NCI-H69 (cell line): ENCODE measurements around the gene SMAD6.

Experiments
- DNase-seq: peaks from one replicate; lab custom pipeline; 2025; lab: John Stamatoyannopoulos, UW

Gene SMAD6

DNA sequence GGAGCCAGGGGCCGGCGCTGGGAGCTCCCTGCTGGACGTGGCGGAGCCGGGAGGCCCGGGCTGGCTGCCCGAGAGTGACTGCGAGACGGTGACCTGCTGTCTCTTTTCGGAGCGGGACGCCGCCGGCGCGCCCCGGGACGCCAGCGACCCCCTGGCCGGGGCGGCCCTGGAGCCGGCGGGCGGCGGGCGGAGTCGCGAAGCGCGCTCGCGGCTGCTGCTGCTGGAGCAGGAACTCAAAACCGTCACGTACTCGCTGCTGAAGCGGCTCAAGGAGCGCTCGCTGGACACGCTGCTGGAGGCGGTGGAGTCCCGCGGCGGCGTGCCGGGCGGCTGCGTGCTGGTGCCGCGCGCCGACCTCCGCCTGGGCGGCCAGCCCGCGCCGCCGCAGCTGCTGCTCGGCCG is 1.5 kb downstream of the SMAD6 start:
- peak; percentile 64 for DNase-seq

DNA sequence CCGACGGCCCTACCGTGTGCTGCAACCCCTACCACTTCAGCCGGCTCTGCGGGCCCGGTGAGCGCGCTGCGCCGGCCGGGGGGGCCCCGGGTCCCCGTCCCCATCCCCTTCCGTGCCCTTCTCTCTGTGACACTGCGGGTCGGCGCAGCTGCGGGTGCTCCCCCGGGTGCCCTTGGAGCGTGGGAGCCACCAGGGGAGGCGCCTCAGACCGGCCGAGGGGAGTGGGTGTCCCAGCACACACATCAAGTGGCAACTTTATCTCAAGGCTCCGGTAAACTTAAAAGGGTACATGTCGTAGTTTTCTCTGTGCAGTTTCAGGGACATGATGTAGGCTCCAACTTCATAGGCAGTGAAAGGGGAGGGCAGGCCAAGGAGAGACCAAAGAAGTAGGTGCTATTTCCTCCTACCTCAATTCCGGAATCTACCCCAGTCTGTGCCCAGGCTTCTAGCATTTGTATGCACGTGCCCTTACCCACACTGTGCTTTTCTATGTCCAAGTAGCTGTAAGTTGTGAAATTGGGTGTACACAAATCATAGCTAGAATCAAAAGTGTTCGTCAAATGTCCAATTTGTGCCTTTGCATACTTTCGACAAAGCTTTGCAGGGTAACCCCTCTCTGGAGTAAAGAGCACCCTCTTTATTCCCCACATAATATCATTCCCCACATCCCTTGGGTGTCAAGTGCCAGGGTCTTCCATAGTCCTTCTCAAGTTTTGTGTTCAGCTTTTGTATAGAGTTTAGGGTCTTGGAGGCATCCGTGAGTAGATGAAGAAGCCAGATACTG is 2.2 kb downstream of the SMAD6 start:
- DNase-seq, result peak; percentile 51

DNA sequence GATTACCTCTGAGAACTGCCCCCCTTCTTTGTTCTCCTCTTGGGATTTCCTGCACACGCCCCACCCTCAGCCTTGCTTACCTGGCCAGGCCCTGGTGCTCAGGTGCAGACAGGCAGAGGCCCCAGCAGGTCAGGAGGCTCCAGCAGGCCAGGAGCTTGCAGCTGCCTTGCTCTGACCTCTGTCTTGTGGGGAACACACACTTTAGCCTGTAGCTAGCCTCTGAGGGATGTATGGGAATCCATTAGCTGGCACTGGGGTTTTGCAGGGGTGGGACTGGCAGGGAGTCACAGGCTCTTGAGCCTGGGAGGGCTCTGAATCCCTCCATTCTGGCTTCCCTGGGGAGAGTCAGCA is 2.7 kb downstream of the SMAD6 start:
- DNase-seq, result peak; percentile 58

DNA sequence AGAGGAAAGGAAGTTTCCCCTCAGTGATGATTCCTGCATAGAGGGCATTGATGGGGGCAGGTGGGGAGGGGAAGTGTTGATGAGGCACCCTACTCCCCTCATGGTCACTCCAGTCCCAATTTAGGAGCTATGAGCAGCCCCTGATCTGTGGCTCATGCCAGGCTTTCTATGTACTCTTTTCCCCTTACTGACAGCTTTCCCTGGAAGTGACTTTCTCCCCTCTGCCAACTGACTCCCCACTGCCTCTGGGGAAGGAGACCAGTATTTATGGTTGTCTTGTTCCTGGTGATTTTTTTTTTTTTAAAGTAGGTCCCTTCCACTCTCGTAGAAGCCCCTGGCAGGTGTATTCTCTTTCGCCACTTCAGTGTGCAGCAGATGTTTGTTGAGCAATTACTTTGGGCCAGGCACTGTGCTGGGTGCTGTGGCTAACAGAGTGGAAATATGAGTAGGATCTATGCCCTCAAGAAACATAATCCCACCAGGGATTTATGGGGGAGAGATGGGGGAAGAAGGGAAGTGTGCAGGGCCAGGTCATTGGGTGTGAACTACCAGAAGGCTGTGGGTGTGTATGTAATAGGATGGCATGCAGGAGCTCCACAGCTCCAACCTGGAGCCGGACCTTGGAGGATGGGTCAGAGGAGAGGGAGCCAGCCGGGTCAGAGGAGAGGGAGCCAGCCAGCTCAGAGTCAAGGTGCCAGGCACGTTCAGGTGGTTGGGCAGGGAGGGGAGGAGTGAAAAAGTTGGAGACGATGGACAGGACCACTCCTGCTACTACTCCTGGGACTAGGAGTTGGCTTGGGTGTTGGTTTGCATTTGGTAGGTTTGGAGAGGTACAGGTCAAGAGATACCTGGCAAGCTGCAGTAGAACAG is 3.5 kb downstream of the SMAD6 start:
- peak; percentile 71 for DNase-seq

DNA sequence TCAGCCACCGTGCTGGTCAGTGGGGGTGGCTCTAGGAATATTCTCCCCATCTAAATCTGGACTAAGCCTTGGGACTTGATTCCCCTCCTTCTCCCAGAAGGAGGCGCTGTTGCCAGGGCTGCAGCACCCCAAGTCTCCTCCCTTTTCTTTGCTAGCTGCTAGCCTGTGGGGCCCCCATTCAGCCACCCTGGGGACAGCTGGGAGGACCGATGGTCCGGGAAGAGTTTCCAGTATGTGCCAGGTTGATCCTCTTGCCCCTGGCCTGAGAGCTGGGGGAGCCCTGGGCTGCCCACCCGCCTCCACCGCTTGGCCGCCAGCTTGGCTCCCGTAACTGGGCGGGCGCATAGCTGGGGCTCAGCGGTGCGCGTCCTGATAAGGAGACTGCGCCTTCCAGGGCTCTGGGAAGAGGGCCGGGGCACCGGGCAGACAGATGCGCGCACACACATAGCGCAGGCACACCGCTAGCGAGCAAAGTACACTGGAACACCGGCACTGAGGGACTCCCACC is 4.2 kb downstream of the SMAD6 start:
- DNase-seq, result peak; percentile 46

DNA sequence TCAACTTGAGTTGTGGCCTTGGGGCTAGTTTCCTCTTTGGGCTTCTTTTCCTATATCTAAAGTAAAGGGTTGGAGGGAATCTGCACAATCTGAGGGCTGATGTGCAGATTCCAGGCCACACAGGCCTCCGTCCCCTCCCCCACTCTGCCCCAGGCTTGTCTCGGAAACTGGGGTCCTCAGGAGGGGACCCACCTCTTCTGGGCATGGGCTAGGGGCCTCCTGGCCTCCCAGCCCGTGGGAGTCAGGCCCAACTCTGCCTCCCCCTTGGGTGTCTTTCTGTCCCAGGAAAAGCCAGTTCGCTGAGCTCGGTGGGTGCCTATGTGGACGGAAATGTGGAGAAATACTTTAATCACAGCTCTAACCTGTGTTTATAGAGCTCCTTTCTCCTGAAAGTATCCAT is 4.8 kb downstream of the SMAD6 start:
- DNase-seq, result peak; percentile 46

DNA sequence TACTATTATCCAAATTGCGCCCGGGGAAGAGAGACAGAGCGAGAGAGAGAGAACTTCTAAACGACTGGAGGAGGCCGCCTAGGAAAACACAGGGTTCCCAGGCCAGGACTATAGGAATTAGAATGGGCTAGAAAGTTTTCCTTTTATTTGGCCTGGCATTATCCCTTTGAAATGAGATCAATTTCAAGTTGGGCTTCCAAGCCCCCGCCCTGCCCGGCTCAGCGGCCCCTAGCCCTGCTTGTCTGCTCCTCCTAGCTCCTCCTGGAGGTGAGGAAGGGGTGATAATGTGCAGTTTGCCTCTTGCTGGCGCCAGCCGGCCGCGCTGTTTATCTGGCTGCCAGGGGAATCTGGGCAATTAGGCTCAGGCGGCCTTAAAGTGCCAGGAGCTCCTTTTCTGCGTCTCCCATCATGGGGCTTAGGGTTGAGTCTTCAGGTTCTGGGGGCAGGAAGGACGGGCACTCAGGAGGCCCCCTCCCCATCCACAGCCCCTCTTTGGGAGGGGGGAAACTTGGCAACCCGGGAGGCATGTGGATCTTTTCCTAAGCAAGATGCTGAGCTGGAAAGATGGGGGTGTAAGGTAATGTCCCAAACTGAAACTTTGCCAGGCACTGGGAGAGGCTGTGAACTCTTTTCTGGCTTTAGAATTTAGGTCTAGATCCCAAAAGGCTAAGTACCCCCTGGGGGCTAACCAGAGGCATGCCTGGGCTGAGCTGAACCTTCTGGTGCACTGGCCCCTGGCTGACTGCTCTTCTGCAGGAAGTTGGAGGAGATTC is 5.5 kb downstream of the SMAD6 start:
- peak; percentile 95 for DNase-seq

DNA sequence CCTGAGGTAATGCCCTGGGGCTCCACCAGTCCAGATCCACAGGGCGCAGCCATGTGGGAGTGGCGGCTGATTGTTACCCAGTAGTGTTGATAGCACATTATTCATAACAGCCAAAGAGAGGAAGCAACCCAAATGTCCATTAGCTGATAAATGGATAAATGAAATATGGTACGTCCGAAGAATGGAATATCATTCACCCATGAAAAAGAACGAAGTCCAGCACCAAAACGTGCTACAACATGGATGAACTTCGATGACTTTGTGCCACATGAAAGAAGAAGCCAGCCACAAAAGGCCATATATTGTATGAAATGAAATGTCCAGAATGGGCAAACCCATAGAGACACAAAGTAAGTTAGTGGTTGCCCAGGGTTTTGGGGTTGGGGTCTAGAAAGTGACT is 6.4 kb downstream of the SMAD6 start:
- no peak for DNase-seq

DNA sequence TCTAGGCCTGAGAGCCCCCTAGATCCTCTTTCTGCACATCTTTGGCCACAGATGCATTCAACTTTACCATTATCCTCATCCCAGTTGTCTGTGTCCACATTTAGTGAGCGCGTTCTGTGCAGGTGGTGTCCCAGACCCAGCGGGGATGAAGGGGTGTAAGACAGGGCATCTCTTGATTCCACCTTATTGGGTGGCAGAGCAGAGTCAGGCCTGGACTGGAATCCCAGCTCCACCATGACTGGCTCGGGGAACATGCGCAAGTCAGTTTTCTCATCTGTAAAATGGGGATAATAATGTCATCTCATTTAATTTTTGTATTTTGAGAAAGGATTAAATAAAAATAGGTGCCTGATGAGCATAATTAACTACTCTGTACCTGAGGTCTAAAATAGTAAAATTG is 7.8 kb downstream of the SMAD6 start:
- no peak for DNase-seq

DNA sequence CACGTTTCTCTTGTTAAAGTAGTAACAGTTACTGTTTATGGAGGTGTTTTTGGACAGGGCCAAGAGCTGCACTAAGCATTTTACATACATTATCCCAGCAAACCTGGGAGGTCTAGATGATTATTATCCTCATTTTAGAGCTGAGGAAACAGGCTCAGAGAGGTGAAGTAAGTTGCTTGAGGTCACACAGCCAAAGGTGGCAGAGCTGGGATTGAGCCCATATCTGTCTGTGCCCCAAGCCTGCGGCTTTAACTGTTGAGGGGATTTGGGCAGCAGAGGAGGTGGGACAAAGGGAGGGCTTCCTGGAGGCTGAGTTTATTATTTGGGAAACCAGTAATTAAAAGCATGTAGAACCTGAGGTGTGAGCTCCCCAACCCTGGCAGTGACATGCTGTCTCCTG is 9.2 kb downstream of the SMAD6 start:
- DNase-seq, result no peak

DNA sequence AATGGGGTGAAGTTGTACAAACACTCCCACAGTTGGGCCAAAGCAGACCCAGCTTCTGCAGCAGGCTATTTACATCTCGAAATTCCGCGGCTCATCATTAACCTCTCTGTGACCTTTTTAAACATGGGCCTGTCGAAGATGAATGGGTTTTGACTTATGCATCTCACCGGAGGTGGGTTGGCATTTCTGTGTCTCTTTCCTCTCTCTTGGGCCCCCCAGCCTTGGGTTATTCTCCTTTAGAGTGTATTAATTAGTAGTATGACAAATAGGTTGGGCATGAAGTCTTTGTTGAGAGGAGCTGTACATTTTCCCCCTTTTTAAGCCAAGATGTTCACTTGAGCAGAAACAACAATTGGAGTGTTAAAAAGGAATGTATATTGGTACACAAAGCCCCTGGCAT is 9.8 kb downstream of the SMAD6 start:
- DNase-seq, result no peak

DNA sequence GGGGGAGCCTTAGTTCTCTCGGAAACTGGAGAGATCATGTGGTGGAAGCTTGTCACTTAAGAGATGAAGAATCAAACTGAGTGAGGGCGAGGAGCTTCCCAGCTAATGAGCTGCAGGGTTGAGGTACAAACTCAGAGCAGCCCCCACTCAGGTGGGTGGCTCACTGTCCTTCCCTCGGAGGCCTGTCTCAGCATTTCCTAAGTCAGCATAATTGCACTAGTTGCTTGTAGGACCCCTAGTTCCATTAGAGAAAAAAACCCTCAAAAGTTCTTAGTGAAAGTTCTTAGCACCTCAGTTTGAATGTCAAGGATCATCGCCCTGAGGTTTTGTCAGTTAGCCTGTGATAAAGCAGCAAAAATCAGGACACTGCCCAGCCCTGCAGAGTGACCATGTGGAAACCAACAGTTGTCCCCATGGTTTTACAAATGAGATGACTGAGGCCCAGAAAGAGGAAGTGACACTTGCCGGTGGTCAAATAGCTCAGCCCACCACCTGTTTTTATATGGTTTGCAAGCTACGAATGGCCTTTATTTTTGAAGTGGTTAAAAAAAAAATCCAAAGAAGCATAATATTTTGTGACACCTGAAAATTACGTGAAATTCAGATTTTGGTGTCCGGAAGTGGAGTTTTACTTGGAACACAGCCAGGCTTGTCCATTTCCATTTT is 11.9 kb downstream of the SMAD6 start:
- DNase-seq, result no peak

DNA sequence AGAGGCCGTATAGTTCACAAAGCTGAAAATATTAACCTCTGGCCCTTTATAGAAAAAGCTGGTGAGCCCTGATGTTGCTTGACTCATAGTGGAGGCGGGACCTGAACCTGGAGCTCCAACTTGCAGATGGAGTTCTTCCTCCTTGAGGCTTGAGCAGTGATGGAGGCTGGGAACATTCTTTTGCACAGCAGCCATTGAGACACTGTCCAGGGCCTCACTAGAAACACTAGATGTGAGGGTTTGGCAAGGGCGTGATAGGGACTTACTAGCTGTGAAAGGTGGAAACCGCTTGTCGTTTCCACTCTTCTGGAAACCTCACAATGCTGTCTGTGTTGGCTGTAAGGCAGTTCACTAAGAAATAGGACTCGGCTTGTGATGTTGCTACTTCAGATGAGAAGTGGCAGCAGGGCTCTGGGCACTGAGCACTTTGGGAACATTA is 12.5 kb downstream of the SMAD6 start:
- no peak for DNase-seq

DNA sequence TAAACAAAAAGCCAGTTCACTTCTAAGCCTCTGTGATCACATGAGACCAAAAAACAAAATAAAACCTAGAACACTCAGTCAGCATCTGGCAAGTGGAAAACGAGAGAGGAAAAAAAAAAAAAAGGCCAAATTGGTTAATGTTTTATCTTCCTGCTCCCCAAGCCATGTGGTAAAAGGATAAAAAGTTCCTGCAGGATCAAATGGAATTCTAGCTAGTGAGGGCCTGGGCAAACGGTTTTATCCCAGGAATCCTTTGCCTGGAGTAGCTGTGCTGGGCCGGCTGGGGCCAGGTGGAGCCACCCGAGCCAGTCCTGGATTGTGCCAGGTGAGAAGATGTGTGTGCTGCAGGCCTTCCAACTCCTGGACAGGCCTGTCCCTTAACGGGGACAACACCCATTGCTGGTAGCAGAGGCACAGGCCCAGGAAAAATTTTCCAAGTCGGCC is 13.2 kb downstream of the SMAD6 start:
- DNase-seq, result no peak

DNA sequence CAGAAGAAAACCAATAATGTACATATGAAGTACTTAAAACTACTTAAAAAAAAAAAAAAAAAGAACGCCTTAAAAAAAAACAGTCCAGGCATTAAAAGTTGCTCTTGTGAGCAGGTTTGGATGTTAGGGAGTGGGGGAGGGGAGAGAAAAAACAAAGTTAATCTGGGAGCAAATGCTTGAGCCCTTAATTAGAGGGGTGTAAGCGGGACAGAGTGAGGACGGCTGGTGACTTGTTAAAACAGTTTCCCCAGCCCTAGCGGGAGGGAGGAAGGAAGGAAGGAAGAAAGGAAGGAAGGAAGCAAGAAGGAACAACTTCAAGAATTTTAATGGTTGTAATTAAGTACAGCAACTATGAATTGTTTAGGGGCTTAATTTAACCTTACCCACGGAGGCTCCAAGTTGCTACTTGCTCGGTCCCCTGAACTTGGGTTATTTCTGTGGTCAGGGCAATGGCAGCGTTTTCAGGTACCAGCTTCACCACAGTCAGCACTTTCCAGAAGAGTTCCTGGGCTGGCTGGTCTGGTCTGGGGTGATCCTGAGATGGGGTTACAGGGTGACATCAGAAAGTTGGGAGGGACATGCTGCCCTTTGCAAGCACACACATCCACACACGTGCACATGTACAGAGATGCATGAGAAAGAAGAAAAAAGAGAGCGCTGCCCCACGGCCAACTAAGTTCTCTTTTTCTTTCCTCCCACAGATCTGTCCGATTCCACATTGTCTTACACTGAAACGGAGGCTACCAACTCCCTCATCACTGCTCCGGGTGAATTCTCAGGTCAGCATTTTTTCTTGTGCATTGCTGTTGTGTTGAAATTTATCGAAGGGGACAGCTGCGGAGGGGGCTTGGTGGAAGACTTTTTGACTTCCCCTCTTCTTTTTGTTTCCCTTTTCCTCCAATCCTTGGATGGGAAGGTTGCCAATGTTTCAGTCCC is 14.0 kb downstream of the SMAD6 start:
- no peak for DNase-seq

DNA sequence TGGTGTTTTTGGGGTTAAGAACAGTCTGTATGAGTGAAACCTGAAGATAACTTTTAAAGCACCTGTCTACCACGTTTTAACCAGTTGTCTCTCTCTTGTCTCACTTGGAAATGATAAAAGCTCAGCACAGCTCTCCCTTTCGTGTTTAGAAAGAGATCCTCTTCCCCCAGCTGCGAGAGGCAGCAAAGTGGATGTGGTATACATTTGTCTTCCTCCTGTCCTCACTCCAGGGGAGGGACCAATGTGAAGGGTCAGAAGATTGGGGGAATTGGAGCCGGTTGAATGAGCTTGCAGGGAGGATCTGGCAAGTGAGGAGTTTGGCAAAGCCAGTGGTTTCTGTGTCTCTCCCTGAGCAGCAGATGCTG is 14.6 kb downstream of the SMAD6 start:
- no peak for DNase-seq

DNA sequence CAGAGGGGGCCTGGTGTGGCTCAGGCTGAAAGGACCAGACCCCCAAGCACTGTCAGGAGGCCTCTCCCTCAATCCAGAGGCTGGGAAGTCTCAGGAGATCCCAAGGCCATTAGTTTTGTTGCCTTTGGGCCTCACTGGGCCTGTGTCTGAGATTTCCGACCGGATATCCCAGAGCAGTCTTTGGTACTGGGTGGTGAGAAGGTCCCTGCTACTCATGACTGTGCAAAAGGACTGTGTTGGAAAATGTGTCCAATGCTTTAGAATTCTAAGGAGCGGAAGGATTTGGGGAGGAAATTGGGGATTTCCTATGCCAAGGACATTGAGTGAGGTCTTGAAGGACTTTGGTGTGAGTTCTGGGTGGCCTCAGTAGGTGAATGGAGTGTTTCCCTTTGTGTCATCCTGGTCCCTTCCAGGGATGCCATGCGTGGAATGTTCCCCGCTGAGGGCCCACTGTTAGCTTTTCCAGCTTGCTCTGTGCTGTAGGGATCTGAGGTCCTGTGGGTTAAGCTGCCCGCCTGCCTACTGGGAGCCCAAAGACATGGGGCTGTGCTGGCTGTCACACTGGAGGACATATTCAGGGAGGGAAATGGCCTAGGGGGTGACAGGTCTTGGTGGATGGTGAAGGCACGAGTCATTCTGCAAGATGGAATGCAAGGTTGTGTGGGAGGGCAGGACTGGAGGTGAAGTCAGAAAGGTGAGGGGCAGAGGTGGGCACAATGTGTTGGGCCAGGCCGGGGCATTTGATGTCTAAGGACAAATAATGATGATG is 16.4 kb downstream of the SMAD6 start:
- no peak for DNase-seq

DNA sequence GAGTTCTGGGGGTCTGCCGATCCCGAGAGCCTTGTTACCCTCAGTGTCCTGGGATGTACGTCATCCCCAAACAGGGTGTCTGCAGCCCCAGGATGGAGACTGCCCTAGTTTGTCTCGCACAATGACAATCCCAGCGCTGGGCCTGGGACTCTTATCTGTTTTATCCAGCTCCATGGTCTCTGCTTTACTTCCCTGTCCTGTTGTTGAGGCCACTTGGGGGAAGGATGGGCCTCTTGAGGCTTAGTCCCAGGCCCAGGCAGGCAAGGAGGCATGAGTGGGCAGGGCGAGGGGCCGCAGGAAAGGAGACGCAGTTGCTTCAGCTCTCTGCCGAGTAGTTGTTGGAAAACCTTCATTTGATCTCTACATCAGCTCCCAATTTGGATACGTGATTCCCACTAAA is 17.4 kb downstream of the SMAD6 start:
- DNase-seq, result no peak

DNA sequence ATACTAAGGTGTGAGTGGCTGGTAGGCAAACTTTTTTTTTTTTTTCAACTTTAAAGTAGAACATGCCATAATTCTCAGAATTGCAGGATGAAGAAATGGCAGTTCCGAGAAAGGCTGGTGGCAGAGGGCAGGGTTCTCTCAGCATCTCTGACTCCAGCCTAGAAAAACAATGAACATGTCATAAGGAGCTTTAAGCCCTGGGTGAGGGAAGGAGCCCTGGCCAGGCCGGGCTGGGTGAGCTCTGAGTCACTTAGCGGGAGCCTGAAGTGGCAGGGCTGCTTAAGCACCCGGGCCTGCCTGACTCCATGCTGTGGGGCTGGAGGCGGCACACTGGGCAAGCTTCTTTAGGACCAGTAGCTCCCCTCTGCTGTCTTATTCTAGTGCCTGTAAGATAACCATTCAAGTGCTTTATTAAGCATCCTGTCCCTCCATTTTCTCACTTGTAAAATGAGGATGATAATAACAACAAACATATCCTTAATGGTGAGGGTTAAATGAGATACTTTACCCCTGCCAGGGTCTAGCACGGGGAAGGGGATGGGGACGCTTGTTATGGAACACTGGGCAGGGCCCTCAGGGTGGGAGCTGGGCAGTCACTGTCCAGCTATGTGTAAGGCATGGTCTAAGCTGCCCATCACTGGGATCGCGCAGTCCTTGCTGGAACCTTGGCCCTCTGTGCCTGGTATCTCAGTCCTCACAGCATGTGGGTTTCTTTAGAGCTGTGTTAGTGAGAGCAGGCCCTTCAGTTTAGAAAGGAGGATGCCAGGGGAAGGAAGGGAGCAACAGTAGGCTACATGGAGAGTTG is 18.4 kb downstream of the SMAD6 start:
- no peak for DNase-seq
